Astrocyte of the cerebellum (primary cell): Measurements from ENCODE around the gene MRPL16.

ENCODE experiments used
- DNase-seq: peaks from one replicate; pipeline ENCODE4 v3.0.0-alpha.2; 2011; ENCODE audit warnings: low read depth
- H3K4me3 ChIP-seq: 2 replicates; pipeline ENCODE4 v1.5.1; 2011; ENCODE audit warnings: mild to moderate bottlenecking, low read depth, low read length, moderate library complexity
- in situ Hi-C: cut with HindIII; loops from 2 replicates; pipeline ENCODE4 v1.10.0; 2017; ENCODE audit warnings: low sequenced_read_pairs
- TF ChIP-seq, protein P1 (sequence below): IDR thresholded peaks from 2 replicates; pipeline ENCODE4 v1.5.1; 2012; ENCODE audit warnings: low read length, low read depth, moderate library complexity, mild to moderate bottlenecking; ENCODE audit errors: missing control alignments

Gene MRPL16

DNA sequence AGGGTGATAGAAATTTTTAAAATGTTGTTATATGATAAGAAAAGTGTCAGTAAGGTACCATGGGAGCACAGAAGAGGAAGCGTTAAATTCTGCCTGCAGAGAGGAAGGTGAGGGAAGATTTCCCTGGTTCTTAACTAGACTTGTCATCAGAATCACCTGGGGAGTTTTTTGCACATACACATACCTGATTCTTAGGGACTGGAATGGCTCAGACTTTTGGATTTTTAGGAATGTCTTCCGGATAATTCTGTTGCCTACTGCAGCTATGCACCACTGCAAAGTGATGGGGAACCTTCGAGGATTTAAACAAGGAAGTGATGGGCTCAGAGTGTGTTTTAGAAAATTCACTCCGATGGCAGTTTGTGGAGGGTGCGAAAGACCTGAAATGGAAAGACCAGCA, 33.5 kb downstream of the MRPL16 start:
- no peak for DNase-seq
- in situ Hi-C loops = no loop called here
- H3K4me3 ChIP-seq = no peak overlapping the region
- TF ChIP-seq, protein P1, sequence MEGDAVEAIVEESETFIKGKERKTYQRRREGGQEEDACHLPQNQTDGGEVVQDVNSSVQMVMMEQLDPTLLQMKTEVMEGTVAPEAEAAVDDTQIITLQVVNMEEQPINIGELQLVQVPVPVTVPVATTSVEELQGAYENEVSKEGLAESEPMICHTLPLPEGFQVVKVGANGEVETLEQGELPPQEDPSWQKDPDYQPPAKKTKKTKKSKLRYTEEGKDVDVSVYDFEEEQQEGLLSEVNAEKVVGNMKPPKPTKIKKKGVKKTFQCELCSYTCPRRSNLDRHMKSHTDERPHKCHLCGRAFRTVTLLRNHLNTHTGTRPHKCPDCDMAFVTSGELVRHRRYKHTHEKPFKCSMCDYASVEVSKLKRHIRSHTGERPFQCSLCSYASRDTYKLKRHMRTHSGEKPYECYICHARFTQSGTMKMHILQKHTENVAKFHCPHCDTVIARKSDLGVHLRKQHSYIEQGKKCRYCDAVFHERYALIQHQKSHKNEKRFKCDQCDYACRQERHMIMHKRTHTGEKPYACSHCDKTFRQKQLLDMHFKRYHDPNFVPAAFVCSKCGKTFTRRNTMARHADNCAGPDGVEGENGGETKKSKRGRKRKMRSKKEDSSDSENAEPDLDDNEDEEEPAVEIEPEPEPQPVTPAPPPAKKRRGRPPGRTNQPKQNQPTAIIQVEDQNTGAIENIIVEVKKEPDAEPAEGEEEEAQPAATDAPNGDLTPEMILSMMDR = no peak

DNA sequence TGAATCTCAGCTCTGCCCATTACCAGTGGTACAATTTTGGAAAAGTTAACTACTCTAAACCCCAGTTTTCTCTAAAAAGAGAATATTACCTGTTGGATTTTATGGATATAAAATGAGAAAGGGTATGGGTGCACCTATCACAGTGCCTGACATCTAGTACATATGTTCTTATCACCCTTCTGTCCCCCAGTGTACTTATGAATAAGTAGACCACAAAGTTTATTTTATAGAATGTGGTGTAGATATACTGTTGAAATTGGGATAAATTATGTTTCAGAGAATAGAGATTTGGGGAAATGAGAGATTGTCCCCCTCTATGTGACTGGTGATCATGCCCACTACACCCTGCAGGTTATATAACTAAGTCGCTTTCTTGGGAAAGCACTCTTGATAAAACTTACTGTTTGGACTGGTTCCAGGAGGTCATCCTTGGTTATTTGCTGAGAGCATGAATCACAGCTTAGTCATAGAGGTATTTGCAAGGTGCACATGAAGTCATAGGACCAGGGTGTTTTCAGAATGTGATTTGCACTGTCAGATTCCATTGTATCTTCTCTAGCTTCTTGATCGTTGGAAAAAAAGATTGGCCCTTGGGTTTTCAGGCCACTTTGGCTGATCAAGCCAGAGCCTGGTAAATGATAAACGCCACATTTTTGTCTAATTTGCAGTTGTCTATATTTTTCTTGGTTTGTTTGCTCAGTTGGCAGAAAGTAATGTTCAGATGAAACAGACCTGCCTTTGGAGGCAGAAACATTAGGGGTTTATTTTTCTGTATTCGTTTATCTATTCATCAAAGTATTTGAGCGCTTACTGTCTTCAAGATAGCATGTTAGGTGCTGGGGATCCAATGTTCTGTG, 34.1 kb downstream of the MRPL16 start:
- DNase-seq = peak; percentile 41
- TF ChIP-seq, protein P1 = no peak
- in situ Hi-C loops = no loop called here
- H3K4me3 ChIP-seq = no peak overlapping the region

DNA sequence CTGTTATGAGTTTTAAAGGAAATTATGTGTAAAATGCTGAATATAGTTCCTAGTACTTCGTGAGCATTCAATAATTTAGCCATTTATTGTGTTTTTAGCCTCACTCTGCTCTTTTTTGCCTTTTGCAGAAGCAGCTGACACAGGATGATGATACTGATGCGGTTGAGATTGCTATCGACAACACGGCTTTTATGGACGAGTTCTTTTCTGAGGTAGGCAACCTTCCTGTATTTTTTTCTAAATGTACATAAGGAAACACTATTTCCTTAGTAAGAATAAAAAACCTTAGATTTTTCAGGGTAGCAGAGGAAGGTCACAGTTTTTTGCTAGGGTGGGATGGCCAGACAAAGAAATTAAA, 37.5 kb downstream of the MRPL16 start:
- H3K4me3 ChIP-seq = no peak overlapping the region
- TF ChIP-seq, protein P1 = no peak
- no peak for DNase-seq
- in situ Hi-C loops = no loop called here

DNA sequence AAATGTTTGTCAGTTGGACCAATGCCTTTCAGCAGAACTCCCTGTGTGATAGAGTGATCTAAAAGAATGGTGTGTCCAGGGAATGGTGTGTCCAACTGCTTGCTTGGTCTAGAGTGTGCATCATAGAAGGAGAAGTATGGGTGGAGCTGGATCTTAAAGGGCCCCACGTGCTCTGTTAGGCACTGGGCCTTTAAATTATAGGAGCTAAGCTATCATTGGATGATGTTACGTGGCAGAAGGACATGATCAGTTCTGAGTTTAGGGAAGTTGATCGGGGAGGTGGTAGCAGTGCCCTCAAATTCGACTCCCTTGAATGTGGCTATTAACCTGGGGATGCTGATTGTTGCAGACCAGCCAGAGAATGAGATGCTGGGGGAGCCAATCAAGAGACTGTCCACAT, 39.0 kb downstream of the MRPL16 start:
- TF ChIP-seq, protein P1 = no peak
- in situ Hi-C loops = no loop called here
- no peak for DNase-seq
- H3K4me3 ChIP-seq = no peak overlapping the region

DNA sequence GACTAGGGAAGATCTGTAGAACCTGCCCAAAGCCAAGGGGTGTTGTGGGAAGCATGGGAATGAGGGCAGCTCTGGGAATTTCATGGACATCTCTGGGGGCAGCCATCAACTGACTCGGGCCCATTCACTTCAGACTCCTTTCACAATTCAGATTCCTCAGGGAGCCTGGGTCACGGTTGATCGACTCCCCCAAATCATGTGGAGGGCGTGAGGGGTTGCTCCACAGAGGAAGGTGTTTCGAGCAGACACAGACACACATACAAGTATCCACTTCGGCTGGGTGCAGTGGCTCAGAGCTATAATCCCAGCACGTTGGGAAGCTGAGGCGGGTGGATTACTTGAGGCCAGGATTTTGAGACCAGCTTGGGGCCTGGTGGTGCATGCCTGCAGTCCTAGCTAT, 39.7 kb downstream of the MRPL16 start:
- no peak overlapping the region for H3K4me3 ChIP-seq
- in situ Hi-C loops = no loop called here
- TF ChIP-seq, protein P1 = no peak
- DNase-seq = no peak

DNA sequence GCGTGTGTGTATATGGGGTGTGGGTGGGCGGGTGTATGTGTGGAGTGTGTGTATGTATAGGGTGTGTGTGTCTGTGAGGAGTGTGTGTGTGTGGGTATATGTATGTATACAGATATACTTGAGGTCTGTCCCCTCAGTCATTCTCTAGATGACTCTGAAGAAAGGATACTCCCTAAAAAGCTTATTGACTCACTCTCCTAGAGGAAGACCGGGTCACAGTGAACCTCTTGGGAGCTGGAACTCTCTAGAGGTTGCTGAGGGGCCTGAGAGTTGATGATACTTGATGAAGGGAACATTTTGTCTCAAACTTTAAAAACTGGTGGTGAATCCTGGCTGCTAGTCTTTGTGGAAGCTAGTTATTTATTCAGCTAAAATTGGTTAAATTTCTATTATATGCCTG, 40.3 kb downstream of the MRPL16 start:
- no peak for DNase-seq
- TF ChIP-seq, protein P1 = no peak
- in situ Hi-C loops = no loop called here
- no peak overlapping the region for H3K4me3 ChIP-seq
